HG03521 (cell line): ENCODE results near the gene ODC1.
A peak's percentile ranks its signal among the peaks of the same experiment; 100 is the strongest.

ENCODE experiments used
- ATAC-seq: cut with Tn5 transposase; IDR thresholded peaks from one replicate; pipeline ENCODE4 v1.9.1; 2021; ENCODE audit warnings: mild to moderate bottlenecking, moderate library complexity; ENCODE audit not compliant: unreplicated experiment

Gene ODC1

GRCh38 chr2:10417551-10418335 lies 30.4 kb downstream of the ODC1 start:
- no peak for ATAC-seq

GRCh38 chr2:10415640-10416039 lies 32.5 kb downstream of the ODC1 start:
- no peak for ATAC-seq

DNA sequence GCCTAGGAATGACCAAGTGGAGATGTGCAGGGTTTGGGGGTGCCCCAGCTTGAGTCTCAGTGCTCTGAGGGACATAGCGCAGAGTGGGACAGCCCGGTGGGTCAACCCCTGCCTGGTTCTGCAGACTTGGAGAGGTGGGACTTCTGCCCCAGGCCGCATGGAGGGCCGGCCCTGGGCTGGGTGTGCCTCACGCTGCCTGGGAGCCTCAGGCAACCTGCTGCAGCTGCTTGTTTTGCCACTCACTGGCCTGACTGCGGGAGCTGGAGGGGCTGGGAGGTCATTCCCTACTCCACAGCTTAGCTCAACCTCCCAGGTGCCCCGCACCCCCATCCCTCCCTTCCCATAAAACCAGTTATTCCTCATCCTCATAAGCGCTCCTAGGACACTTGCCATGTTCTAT lies 33.1 kb downstream of the ODC1 start:
- no peak for ATAC-seq

DNA sequence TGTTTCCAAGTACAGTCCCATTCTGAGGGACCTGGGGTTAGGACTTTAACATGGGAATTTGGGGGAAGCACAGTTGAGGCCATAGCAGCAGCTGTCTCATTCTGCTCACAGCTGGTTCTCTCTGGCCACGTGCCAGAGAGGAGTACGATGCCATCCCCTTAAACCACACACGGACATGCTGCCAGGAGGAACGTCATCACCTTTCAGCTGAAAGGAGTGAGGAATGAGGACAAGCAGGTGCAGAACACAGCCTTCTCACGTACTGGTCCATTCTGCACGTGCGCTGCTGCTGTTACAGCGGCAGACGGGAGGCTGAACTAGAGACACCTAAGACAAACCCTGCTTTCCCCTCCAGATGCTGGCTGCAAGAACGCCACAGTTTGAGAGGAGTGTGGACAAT lies 33.5 kb downstream of the ODC1 start:
- ATAC-seq, result no peak

GRCh38 chr2:10413991-10414451 lies 34.1 kb downstream of the ODC1 start:
- no peak for ATAC-seq

DNA sequence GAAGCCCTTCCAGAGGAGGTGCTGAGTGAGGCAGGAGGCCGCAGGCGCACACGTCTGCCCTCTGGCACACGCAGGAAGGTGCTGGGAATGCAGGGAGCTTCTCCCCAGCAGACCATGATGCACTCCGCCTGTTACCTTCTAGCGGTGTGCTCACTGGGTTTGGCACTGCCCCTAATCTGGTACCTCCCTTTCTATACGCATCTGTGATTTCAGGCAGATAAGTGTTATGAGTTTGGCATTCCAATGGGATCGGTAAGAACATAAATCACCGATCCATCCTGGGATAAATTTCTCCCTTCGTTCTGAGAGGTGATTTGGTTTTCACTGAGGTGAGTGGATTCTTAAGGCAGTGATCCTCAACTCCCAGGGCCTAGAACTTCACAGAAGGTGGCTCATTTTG lies 34.6 kb downstream of the ODC1 start:
- ATAC-seq, result no peak

GRCh38 chr2:10412380-10412779 lies 35.7 kb downstream of the ODC1 start:
- no peak for ATAC-seq

- no peak for ATAC-seq
These were observed 36.6 kb downstream of the ODC1 start for GRCh38 chr2:10411557-10411956.

DNA sequence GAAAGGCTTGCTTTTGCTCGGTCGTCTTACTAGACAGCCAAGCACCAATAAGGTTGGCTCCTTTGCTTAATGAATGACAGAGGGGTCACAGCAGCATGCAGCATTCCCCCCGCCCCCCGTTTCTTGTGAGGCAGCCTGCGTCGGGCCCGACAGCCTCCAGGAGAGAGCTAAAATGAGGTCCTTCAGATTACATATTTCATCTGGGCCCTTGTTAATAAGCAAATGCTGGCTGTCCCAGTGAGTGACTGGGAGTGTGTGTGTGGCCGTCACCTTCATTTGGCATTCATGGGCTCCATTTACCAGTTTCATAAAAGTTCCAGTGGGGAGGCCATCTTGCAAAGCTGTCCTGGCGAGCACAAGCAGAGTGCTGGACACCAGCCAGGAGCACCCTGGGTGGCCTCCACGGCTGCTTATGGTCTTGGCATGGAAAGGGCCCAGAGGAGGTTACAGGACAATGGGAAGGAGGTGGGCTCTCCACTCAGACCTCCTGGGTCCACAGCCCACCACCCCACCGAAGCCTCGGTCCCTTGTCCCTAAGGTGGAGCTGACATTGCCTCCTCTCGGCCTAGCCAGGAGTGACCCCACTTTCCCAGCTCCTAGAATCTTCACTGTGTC lies 37.2 kb downstream of the ODC1 start:
- no peak for ATAC-seq

- ATAC-seq, result peak; percentile 57
These were observed 37.9 kb downstream of the ODC1 start for GRCh38 chr2:10410001-10410822.

GRCh38 chr2:10408649-10409579 lies 39.2 kb downstream of the ODC1 start:
- ATAC-seq, result peak; percentile 49

DNA sequence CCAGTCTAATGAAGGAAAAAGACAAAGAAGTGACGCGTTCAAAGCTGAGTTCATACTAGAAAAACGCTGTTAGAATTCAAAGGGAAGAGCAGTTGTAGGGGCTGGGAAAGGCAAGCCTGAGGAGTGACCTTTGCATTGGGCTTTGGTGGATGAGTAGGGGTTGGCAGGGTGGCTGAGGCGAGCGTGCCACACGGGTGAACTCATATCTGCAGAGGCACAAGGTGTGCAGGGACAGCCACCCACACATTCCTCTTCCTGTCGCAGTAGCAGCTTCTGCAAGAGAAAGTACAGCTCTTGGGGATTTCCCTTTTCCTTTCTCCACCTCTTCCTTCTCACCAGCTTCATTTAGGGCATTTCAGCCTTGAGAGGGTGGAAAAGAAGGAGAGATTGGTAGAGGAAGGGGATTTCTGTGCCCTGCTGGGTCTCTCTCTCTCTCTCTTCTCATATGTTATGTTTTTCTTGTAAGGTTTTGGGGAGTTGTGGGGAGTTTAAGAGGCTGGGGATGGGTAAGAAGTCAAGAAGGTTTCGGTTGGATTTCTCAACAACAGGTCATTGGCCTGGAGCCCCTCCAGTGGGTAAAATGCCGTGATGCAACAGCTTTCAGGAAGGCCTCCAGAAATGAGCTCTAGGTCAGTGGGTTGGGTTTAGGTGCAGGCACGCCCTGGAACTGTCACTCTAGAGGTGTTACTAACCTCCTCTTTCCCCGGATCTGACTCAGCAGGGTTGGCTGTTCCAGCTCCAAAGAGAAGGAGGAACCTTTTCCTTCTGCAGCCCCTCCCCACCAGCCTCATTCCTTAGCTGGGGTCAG lies 40.1 kb downstream of the ODC1 start:
- ATAC-seq, result peak; percentile 37

GRCh38 chr2:10407432-10407831 lies 40.7 kb downstream of the ODC1 start:
- no peak for ATAC-seq

GRCh38 chr2:10406491-10407188 lies 41.5 kb downstream of the ODC1 start:
- no peak for ATAC-seq

- no peak for ATAC-seq
These were observed 42.1 kb downstream of the ODC1 start for GRCh38 chr2:10406016-10406415.

- ATAC-seq, result no peak
These were observed 42.7 kb downstream of the ODC1 start for GRCh38 chr2:10405448-10405847.

- ATAC-seq, result no peak
These were observed 43.6 kb downstream of the ODC1 start for GRCh38 chr2:10404324-10405143.

DNA sequence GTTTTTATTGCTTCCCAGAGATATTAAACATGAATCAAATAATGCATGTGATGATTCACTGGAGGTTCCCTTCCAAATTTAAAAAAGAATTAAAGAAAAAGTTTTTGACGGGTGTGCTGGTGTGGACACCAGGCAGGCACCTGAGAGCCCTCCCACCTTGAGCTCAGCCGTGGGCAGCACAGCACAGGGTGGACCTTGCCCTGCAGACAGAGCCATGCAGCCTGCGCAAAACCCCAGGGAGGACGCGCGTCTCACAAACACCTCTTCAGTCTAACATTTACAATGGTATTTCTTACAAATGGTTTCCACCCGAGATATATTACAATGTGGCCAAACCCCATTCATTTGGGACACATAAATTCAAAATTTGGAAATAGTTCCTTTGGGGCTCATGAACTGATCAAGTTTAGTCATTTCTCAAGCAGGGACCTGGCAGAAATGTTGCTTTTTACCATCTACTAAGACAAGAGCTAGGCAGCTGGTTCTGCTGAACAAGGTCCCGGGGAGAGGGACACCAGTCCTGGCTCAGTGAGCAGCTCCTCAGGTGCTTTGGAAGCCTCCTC lies 45.4 kb downstream of the ODC1 start:
- ATAC-seq, result no peak
